GM18508 (cell line): ENCODE results near the gene KIAA2012.
"Not testable (repeated sequence)": the region's sequence is repeated elsewhere in the genome, so short reads cannot be mapped to it uniquely, and the experiment has no call there.

Experiments used
- ATAC-seq: cut with Tn5 transposase; IDR thresholded peaks from one replicate; pipeline ENCODE4 v1.9.1; 2021; ENCODE audit warnings: moderate number of reproducible peaks; ENCODE audit not compliant: insufficient read depth, unreplicated experiment

KIAA2012 gene

DNA sequence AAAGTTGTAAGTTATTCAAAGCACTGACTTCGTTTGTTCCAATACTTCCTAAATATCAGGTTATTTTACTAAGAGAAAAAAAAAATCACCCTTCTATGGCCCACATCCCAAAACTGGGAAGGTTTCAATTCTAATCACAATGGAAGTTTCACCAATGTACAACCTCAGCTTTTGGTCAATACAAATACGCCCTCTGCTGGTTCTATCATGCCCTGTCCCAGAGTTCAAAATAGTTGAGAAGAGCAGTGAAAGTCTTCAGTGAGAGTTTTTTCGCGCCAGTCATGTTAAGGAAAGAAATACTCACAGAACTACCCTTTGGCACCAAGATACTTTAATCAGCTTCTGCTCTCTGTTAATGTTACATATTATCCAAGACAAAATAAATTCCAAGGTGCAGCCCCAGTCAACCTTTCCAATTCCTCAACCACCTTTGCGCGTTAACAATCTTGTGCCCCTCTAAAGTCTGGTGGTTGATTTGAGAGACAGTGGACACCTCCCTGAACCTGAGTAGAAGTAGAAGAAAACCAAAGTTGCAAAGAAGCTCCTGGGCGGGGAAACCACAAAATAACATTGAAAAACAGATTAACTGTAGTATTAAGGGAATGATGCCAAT lies 105.4 kb downstream of the KIAA2012 start:
- no peak for ATAC-seq

DNA sequence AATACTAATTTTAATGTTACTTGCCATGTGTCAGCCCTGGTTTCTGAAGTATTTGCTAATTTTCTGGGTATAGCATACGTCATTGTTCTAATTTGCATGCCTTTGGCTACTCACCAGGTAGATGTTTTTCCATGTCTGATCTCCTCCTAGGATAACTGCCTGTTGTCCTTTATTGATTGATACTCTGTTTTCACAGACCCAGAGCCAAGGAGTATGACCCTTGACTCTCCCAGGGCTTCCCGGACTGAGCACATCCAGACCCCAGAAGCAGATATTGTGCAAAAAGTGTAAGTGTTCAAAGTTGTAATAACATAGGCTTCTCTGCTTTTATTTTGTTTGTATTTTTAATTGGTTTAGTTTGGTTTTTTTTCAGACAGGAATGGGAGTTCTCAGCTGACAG lies 111.5 kb downstream of the KIAA2012 start:
- ATAC-seq: no peak

GRCh38 chr2:202185156-202185555 lies 112.1 kb downstream of the KIAA2012 start:
- ATAC-seq: no peak

- ATAC-seq: no peak
Observed at GRCh38 chr2:202186641-202187202, 113.7 kb downstream of the KIAA2012 start.

- no peak for ATAC-seq
Observed at GRCh38 chr2:202187570-202187969, 114.5 kb downstream of the KIAA2012 start.

GRCh38 chr2:202193305-202193704 lies 120.2 kb downstream of the KIAA2012 start:
- ATAC-seq: no peak

DNA sequence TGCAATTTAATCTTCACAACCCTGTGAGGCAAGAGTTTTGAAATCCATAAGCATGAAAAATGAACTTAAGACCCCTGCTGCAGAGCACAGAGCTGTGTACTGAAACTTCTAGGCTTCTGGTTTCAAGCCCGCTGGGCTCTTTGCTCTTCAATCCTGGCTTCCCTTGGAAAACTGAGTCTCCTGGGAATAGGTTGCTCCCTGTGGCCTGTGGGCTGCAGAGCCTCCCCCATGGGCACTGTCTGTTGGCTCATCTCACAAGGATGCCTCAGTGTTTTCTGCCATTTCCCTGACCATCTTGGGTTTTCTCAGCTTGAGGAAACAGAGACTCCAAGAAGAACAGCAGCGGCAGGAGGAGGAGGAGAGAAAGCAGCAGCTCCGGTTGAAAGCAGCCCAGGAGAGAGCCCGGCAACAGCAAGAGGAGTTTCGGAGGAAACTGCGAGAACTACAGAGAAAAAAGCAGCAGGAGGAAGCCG lies 120.9 kb downstream of the KIAA2012 start:
- ATAC-seq: no peak

DNA sequence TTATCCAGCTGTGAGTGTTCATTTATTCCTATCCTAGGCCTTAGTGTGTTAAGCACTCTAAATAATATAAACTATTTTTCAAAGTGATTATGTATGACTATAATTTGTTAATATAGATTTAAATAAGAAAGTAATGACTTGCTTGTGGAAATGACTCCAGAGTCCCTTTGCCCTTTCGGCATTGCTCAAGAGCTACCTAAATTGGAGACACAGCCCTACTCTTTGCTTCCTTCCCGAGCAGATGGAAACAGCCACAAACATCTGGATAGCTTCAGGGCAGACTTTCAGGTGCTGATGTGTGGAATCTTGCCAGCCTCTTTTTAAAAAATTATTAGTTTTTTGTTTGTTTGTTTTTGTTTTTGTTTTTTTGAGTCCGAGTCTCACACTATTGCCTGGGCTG lies 121.4 kb downstream of the KIAA2012 start:
- no peak for ATAC-seq

DNA sequence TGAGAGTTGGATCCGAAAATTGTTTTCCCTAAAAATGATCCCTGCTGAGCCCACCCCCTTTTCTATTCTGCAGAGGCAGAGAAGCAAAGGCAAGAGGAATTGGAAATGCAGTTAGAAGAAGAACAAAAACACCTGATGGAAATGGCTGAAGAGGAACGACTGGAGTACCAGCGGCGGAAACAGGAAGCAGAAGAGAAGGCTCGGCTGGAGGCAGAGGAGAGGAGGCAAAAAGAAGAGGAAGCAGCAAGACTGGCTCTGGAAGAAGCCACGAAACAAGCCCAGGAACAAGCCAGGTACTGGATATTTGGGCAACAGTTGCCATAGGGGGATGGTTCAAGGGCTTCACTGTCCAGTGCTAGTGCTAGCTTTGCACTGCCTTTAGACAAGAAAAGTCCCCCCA lies 123.7 kb downstream of the KIAA2012 start:
- ATAC-seq: no peak

DNA sequence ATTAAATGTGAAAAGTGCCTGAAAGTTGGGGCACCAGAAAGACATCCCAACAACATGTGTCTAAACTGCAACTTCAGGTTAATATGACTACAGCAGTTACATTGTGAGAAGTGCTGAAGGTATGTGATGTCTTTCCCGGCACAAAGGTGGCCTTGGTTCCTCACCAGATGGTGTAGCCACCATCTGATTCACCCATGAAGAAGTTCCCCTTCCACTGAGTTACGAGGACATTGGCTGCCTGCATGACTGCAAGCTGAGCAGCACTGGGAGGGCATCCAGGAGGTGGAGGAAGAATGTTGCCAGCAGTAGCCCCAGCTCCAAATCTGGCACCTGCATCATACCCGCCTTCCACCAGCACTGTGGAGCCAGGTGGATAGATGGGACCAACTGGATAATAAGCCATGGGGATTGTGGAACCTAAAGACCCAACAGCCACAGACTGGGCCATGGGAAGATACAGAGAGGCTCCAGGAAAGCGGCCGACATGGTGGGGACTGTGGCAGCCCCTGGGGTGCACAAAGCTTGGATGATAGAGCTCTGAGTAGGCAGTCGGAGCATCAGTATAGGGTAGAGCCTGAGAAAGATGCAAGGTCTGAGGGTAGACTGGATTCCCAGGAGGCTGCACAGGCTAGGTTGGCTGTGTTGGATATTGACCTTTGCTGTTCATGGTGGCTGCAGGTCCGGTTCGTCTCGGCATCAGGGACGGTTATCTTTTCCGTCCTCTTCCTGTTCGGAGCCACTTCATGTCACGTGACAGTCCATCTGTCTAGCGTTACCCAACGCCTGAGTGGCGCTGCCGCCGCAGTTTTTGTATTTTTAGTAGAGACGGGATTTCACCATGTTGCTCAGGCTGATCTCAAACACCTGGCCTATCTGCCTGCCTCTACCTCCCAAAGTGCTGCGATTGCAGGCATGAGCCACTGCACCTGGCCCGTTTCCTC lies 128.4 kb downstream of the KIAA2012 start:
- ATAC-seq: no peak

GRCh38 chr2:202203348-202203747 lies 130.3 kb downstream of the KIAA2012 start:
- ATAC-seq: no peak

GRCh38 chr2:202204855-202205254 lies 131.8 kb downstream of the KIAA2012 start:
- no peak for ATAC-seq

DNA sequence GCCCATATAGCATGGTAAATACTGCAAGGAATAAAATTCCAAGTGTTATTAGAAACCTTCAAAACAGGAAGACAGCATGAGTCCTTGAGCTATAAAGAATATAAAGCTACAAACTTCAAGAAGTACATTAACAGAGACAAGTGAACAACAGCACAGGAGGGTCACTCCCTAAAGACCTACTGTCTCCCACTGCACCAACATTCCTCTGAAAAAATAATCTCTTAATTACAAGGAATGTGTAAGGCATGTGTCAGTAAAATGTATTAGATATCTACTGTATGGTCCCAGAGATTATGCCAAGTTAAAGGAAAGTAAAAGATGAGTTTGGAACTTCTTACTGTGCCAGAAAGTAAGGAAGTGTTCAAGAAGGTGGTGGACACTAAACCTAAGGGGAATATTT lies 135.5 kb downstream of the KIAA2012 start:
- no peak for ATAC-seq

GRCh38 chr2:202215179-202215578 lies 142.1 kb downstream of the KIAA2012 start:
- no peak for ATAC-seq

DNA sequence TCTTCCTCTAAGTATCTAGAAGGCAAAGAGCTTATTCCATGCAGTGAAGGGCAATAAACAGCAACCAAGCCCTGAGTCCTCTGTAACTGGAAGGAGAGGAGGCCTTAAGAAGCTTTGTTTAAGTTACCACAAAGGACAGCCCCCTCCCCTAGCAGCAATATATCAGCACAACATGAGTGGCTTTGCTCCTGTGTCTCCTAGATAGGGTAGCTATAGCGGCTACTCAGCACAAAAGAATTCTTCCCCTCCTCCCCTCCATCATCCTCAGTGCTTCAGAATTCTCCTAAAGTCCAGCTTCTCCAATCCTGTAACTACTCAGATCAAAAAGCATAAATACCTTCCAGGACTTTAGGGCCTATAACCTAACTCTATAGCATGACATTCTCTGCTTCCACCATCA lies 148.8 kb downstream of the KIAA2012 start:
- ATAC-seq: no peak

DNA sequence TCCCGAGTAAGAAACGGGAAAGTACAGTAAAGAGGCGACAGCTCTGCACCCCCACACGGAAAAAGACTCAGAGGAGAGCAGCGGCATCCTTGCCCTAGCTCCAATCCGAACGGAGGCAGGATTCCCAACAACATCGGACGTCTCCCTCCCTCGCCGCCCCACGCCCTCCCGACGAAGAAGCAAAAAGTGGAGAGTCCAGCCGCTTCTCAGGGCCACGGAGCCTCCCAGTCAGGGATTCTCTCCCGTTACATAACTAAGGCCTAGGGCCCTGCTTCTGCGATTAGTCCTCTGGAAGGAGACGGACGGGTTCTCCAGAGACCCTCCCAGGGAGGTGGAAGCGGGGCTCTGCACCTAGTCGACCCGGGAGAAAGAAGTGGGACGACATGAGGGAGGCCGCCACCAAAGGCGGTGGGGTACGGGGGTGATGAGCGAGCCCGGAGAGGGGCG lies 164.8 kb downstream of the KIAA2012 start:
- peak; percentile 14 for ATAC-seq

DNA sequence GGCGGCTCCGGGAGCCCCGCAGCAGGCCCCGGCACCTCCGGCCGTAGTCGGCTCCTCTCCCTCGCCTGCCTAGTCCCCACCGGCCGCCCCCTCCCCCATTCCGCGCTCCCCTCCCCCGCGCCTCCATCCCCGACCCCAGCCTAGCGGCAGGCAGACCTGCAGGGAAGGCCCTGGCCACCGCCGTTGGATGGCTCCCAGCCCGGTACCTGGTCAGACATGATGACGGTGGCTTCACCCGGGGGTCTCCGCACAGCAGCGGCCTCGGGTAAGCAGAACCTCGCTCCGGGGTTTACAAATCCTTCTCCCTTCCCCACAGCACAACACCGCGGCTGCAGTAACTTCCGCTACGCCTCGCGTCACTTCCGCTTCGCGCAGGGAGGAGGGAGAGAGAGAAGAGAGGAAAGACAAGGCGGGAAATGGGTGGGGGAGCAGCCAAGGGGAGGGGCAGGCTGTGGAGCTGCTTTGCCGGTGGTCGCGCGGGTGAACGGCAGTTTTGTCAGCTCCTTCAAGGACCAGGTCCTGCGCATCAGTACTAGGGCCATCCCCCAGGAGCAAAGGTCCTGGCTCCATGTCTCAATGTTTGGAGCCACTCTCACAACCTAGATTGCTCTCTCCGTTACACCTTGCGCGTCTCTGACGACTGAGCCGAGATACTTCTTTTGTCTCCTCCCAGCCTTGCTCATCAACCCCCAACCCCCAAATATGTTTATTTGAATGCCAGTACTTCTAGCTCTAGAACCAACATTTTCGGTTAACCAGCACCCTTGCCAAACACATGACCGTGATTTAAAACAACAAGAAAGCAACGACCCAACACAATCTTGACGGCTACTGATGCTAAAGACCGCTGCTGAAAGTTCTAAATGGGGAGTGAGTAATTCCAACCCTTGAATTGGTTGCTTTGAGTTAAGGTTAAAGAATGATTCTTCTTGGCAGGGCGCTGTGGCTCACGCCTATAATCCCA lies 165.5 kb downstream of the KIAA2012 start, which contains the start of gene SUMO1:
SUMO1 (minus strand) TSS at position 364 of the 964 bp plus-strand sequence; CDS start at position 218, 146 bp downstream.
- peak; percentile 69 for ATAC-seq

- ATAC-seq: not testable (repeated sequence)
Observed at GRCh38 chr2:202247710-202248109, 174.7 kb downstream of the KIAA2012 start.

DNA sequence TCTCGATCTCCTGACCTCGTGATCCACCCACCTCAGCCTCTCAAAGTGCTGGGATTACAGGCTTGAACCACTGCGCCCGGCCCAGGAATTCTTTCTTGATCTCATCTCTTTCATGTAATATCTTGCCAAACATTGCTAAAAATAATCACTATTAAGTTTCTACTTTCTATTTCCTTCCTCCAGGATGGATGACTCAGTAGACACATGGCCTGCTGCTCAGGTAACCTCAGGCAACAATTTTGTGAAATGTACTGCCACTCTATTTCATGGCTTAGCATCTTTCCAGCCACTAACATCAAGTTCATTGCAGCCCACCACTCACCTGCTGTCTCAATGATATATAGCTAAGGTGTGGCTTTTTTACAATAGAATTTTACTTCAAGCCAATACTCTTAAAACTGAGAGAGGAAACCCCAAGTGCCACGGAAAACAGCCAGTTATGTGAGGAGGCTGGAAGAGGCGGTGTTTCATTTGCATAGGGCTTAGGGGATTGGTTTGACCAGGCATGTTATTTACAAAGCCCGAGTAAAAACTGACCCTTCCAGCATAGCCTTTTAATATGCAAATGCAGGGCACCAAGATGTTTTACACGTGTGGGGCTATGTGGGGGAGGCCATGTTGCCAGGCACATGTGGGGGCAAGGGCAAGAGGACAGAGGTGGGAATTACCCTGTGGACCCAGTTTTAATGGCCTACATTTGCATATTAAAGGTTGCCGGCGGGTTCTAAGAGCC lies 176.6 kb downstream of the KIAA2012 start:
- no peak for ATAC-seq
